Urinary bladder (tissue), 4 donors: ENCODE results near the gene CDC37. TPM values are rescaled to one million over a fixed set of nuclear protein-coding genes. Genes with fewer than 3 reads are reported as not detected.

Source experiments
- DNase-seq: peaks from one replicate; pipeline ENCODE4 v3.0.0-alpha.2; 2015; ENCODE audit errors: extremely low spot score
- H3K27ac ChIP-seq: one replicate; pipeline ENCODE4 v1.5.1; 2013; ENCODE audit warnings: low read depth, mild to moderate bottlenecking, moderate library complexity
- H3K36me3 ChIP-seq: one replicate; pipeline ENCODE4 v1.6.1; 2013; ENCODE audit warnings: mild to moderate bottlenecking, moderate library complexity; ENCODE audit not compliant: insufficient read depth
- H3K4me1 ChIP-seq: one replicate; pipeline ENCODE4 v1.6.1; 2013; ENCODE audit warnings: mild to moderate bottlenecking, moderate library complexity; ENCODE audit not compliant: insufficient read depth
- H3K4me3 ChIP-seq: one replicate; pipeline ENCODE4 v1.5.1; 2013; ENCODE audit warnings: low read depth, low read length
- WGBS: extraction: QIAGEN DNeasy Blood & Tissue Kit; methylation state at CpG from one replicate; pipeline ENCODE4 v1.1.7; 2013; 5-methylcytosine and 5-hydroxymethylcytosine counted together
- polyA plus RNA-seq: library from polyadenylated mRNA; stranded (reverse); fragments of 200-250 nt; gene quantifications from one replicate; pipeline ENCODE4 v1.2.3, GENCODE V29; 2013
- total RNA-seq: library from RNA; depleted of rRNA; stranded (reverse); fragments of >200 nt; gene quantifications from one replicate; pipeline ENCODE4 v1.2.3, GENCODE V29; 2014
- donor health status: healthy with polysubstance abuse.
- donor health status: healthy.

Gene CDC37
- total and polyA plus RNA-seq, 2 donors: 59.5 to 203 TPM

- WGBS: 83% methylated on average over 6 of the region's 6 CpGs
- H3K36me3 ChIP-seq: no peaks in the 10 kb centered on the region
- H3K27ac ChIP-seq: no peak overlapping the region
- H3K4me1 ChIP-seq: peaks cover 1% of the 10 kb centered on the region
- no peak overlapping the region for H3K4me3 ChIP-seq
- no peak for DNase-seq
Observed at GRCh38 chr19:10427169-10427568, 23.8 kb upstream of the CDC37 start.

- DNase-seq: no peak
- 2% methylated on average over 38 of the region's 38 CpGs for WGBS
- H3K27ac ChIP-seq: no peak overlapping the region
Observed at GRCh38 chr19:10424011-10424637, 20.8 kb upstream of the CDC37 start.

GRCh38 chr19:10422846-10423245, 19.5 kb upstream of the CDC37 start:
- Histone ChIP-seq H3K36me3 (no peaks in the 10 kb centered on the region), H3K27ac (no peak overlapping the region), H3K4me1 (no peaks in the 10 kb centered on the region), H3K4me3 (no peak overlapping the region)
- WGBS: 77% methylated on average over 3 of the region's 3 CpGs
- no peak for DNase-seq

More at GRCh38 chr19:10424011-10424637, 20.8 kb upstream of the CDC37 start:
- Histone ChIP-seq H3K4me1 (no peaks in the 10 kb centered on the region), H3K36me3 (no peaks in the 10 kb centered on the region), H3K4me3 (no peak overlapping the region)

GRCh38 chr19:10422046-10422461, 18.7 kb upstream of the CDC37 start:
- no peak overlapping the region for H3K4me3 ChIP-seq
- WGBS: 43% methylated on average over 4 of the region's 4 CpGs
- peaks cover 1% of the 10 kb centered on the region for H3K4me1 ChIP-seq
- H3K27ac ChIP-seq: no peak overlapping the region
- DNase-seq: no peak
- no peaks in the 10 kb centered on the region for H3K36me3 ChIP-seq

DNA sequence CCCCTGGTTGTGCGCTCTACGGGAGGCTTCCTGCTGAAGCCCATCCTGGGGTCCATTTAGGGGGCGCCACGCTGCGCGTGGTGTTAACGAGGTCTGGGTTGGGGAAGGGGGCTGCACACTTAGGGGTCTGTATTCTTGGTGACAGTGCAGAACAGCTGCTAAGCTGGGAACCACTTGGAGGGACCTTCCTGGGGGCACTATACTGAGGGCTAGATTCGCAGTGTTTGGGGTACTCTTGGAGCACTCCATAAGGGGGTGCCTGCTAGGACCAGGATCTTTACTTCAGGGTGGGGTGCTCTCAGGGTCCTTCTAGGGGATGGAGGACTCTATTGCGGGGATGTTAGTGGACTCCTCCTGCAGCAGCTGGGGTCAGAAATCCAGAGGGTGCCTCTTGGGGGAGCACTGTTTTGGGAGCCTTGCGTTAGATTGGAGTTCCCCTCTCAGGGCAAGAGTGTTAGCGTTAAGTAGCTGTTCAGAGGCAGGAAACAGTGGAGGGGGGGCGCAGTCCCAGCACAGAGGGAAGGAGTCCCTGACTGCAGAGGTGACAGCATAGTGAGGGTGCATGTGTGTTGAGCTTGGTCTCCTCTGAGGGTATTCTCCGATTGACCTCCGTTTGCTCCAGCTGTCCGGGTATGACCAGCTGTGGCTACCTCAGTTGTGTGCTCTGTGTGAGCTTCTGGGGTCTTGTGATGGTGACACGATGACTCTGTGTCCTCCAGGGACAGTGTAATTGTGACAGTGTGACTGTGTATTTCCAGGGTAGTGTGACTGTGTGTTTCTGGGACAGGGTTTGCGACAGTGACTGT, 18.1 kb upstream of the CDC37 start:
- no peak overlapping the region for H3K4me3 ChIP-seq
- H3K36me3 ChIP-seq: no peaks in the 10 kb centered on the region
- H3K4me1 ChIP-seq: peaks cover 1% of the 10 kb centered on the region
- H3K27ac ChIP-seq: no peak overlapping the region
- WGBS: 23% methylated on average over 17 of the region's 17 CpGs
- DNase-seq: no peak

DNA sequence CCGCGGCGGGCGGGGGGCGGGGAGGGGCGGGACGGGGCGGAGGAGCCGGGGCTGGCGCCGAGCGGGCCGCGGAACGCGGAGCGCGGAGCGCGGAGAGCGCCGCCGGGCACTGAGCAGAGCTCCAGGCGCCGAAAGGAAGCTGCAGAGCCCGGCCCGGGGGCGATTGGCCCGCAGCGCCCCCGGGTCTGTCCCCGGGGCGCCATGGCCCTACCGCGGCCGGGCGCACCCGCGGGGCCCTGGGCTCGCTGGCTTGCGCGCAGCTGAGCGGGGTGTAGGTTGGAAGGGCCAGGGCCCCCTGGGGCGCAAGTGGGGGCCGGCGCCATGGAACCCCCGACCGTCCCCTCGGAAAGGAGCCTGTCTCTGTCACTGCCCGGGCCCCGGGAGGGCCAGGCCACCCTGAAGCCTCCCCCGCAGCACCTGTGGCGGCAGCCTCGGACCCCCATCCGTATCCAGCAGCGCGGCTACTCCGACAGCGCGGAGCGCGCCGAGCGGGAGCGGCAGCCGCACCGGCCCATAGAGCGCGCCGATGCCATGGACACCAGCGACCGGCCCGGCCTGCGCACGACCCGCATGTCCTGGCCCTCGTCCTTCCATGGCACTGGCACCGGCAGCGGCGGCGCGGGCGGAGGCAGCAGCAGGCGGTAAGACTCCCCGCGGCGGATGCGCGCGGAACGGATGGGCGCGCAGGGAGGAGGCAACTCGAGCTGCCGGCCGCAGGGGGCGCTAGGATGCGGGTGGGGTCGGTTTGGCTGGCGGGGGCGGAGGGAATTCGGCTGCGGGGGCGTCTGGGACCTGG, 17.3 kb upstream of the CDC37 start, which contains the start of gene PDE4A:
TSS of gene PDE4A (plus strand) at position 95 of the 796 bp plus-strand sequence. CDS start at position 322, 227 bp downstream.
- under 1% methylated on average over 104 of the region's 104 CpGs for WGBS
- Histone ChIP-seq H3K27ac (no peak within 1 kb of the TSS), H3K36me3 (no peaks in the 10 kb centered on the region), H3K4me1 (peaks cover 1% of the 10 kb centered on the region), H3K4me3 (peak within 1 kb of the TSS; percentile 11)
- DNase-seq: no peak

DNA sequence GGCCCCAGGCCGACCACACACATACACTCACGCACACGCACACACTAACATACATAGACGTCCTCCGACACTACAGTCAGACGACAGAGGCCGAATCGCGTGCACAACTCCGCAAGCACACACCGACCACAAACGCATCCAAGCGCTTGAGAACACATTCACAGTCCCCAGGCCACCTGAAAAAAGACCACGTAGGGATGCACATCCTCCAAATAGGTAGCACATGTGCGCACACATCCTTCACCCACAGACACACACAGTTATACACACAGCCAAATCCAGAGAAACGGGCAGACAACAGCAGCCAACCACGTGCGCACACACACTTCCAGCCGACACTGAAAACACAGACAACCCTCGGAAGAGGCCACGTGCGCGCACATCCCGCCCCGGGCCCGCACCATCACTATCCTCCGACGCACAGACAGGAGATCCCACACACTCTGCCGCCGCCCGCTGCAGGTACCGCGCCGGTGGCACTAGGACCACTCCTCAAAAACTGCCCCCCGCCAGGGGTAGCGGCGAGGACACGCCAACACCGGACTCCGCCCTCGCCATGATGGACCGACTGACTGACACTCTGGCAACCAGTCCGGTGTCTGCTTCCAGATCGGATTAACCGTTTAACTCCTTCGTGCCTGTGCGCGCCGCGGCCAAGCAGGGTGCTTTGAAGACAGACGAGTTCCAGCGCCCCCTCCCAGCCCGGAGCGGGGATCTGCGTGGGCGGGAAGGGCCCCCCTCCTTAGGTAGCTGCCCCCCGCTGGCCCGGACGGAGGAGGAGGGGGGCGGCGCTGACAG, 16.5 kb upstream of the CDC37 start:
- H3K27ac ChIP-seq: no peak overlapping the region
- WGBS: under 1% methylated on average over 61 of the region's 61 CpGs
- peaks cover 1% of the 10 kb centered on the region for H3K4me1 ChIP-seq
- no peak for DNase-seq
- no peaks in the 10 kb centered on the region for H3K36me3 ChIP-seq
- peak overlapping the region; percentile 11 for H3K4me3 ChIP-seq

GRCh38 chr19:10419200-10419645, 15.9 kb upstream of the CDC37 start:
- DNase-seq: no peak
- Histone ChIP-seq H3K36me3 (no peaks in the 10 kb centered on the region), H3K4me3 (no peak overlapping the region), H3K27ac (no peak overlapping the region), H3K4me1 (peaks cover 1% of the 10 kb centered on the region)
- 1% methylated on average over 40 of the region's 40 CpGs for WGBS

DNA sequence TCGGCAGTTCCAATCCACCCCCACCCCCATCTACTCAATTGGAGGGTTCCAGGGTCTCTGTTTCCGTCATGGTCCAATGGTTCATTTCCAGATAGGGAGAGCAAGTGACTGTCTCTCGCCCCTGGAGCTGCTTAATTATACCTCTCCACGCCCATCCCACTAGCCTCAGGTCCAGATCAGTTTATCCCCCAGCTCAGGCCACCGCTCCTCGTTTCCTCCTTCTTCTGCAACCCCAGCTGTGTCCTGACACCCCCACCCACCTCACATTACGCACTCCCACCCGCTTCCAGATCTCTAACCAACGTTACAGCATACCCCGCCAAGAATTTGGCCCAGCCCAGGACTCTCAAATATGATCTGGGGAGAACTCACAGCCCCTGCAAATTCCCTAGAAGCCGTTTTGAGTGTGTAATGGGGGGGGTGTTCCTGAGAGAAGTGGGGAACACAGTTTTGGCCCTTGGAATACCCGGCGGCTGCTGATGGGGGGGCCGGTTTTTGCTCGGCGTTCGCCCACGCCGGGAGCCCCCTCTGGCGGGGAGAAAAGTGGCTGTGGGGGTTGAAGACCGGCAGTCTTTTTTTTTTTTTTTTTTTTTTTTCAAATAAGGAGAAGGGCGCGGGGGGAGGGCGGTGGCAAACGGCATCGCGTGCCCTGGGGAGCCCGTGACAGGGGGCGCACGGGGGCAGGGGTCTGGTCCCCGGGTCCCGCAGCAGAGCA, 15.3 kb upstream of the CDC37 start:
- 2% methylated on average over 32 of the region's 32 CpGs for WGBS
- no peak overlapping the region for H3K27ac ChIP-seq
- H3K36me3 ChIP-seq: no peaks in the 10 kb centered on the region
- H3K4me3 ChIP-seq: no peak overlapping the region
- DNase-seq: no peak
- peaks cover 1% of the 10 kb centered on the region for H3K4me1 ChIP-seq

DNA sequence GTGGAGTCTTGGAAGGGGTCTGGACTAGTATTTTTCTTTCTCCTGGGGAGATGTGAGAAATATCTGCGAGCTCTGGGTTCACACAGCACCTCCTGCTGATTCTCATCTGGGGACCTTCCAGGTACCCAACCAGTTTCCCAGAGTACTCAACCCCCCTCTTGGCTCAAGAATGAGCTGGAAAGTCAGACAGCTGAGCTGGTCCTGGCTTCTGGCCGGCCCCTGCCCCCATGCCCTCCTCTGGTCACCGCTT, 14.8 kb upstream of the CDC37 start:
- WGBS: 5% methylated on average over 3 of the region's 3 CpGs
- peaks cover 1% of the 10 kb centered on the region for H3K4me1 ChIP-seq

DNA sequence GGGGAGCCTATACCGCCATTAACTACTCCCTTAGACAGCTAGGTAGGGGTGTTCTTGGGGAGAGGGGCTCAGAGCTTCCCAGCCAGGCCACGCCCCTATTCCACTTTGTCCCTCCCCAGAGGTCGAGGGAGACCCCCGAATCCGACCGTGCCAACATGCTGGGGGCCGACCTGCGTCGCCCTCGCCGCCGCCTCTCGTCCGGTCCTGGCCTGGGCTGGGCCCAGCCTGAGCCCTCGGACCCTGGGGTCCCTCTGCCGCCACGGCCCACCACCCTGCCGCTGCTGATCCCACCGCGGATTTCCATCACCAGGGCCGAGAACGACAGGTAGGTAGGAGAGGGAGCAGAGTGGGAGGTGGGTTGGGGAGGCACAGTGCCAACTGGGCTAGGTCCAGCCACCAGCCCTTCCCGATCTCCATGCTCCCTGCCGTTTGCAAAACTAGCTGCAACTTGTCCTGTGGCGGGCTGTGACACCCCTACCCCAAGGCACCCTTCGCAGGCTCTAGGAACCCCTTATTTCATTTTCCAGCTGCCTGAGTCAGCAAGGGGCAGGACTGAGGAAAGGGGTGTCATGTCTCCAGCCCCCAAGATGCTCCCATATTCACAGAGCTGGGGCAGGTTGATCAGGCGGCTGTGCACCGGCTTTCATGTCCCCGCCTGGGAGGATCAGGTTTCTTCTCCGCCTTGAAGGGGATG, 14.3 kb upstream of the CDC37 start:
- Histone ChIP-seq H3K4me1 (peaks cover 1% of the 10 kb centered on the region), H3K27ac (no peak overlapping the region), H3K4me3 (no peak overlapping the region), H3K36me3 (no peaks in the 10 kb centered on the region)
- WGBS: 9% methylated on average over 30 of the region's 30 CpGs
- DNase-seq: no peak

More for the DNA sequence above, 14.8 kb upstream of the CDC37 start:
- Histone ChIP-seq H3K36me3 (no peaks in the 10 kb centered on the region), H3K27ac (no peak overlapping the region), H3K4me3 (no peak overlapping the region)
- DNase-seq: no peak
